C1 segment of cervical spinal cord (tissue), 14 donors: ENCODE results near the gene FREM2.
A peak's percentile ranks its signal among the peaks of the same experiment; 100 is the strongest.

Source experiments
- DNase-seq, 14 donors: peaks; one replicate each; lab custom pipeline; 2025; lab: John Stamatoyannopoulos, UW

The FREM2 gene

GRCh38 chr13:38685974-38686576 lies 802 bp upstream of the FREM2 start:
- peak in 2 of 14 donors; percentile 24 to 47 for DNase-seq

- DNase-seq: no peak
Measured at GRCh38 chr13:38687246-38688229, 661 bp downstream of the FREM2 start.

GRCh38 chr13:38688674-38689073 lies 1.8 kb downstream of the FREM2 start:
- no peak for DNase-seq

GRCh38 chr13:38690231-38690630 lies 3.4 kb downstream of the FREM2 start:
- DNase-seq: no peak

GRCh38 chr13:38693168-38693567 lies 6.3 kb downstream of the FREM2 start:
- no peak for DNase-seq

GRCh38 chr13:38693641-38694040 lies 6.8 kb downstream of the FREM2 start:
- no peak for DNase-seq

- no peak for DNase-seq
Measured at GRCh38 chr13:38697197-38697596, 10.3 kb downstream of the FREM2 start.

- no peak for DNase-seq
Measured at GRCh38 chr13:38697628-38698333, 10.9 kb downstream of the FREM2 start.

GRCh38 chr13:38700051-38700450 lies 13.2 kb downstream of the FREM2 start:
- no peak for DNase-seq

GRCh38 chr13:38702669-38703068 lies 15.8 kb downstream of the FREM2 start:
- no peak for DNase-seq

GRCh38 chr13:38703255-38703654 lies 16.4 kb downstream of the FREM2 start:
- DNase-seq: no peak

GRCh38 chr13:38705365-38705764 lies 18.5 kb downstream of the FREM2 start:
- DNase-seq: no peak

GRCh38 chr13:38707460-38707859 lies 20.6 kb downstream of the FREM2 start:
- no peak for DNase-seq

- DNase-seq: no peak
Measured at GRCh38 chr13:38713046-38713445, 26.2 kb downstream of the FREM2 start.

GRCh38 chr13:38718374-38718773 lies 31.5 kb downstream of the FREM2 start:
- no peak for DNase-seq

- DNase-seq: no peak
Measured at GRCh38 chr13:38730332-38730731, 43.5 kb downstream of the FREM2 start.

GRCh38 chr13:38733146-38733545 lies 46.3 kb downstream of the FREM2 start:
- DNase-seq: no peak

- DNase-seq: no peak
Measured at GRCh38 chr13:38735665-38736440, 49.0 kb downstream of the FREM2 start.

- DNase-seq: no peak
Measured at GRCh38 chr13:38743466-38743865, 56.6 kb downstream of the FREM2 start.

- DNase-seq: no peak
Measured at GRCh38 chr13:38752686-38753085, 65.8 kb downstream of the FREM2 start.

GRCh38 chr13:38753878-38754277 lies 67.0 kb downstream of the FREM2 start:
- DNase-seq: no peak

- DNase-seq: no peak
Measured at GRCh38 chr13:38755793-38756192, 68.9 kb downstream of the FREM2 start.
